Midbrain (tissue), 1 donor: ENCODE data around the gene MRO.
A peak's percentile ranks its signal among the peaks of the same experiment; 100 is the strongest.
"Not testable (repeated sequence)": the region's sequence is repeated elsewhere in the genome, so short reads cannot be mapped to it uniquely, and the experiment has no call there.

ENCODE experiments used
- DNase-seq: peaks from one replicate; lab custom pipeline; 2025; lab: John Stamatoyannopoulos, UW

The MRO gene

DNA sequence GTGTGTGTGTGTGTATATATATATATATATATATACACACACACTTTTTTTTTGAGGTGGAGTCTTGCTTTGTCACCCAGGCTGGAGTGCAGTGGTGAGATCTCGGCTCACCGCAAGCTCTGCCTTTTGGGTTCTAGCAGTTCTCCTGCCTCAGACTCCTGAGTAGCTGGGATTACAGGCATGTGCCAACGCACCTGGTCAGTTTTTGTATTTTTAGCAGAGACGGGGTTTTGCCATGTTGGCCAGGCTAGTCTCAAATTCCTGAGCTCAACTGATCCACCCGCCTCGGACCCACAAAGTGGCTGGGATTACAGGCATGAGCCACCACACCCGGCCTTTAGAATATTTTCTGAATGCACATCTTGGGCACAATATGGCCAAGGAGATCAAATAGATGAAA is 13.7 kb upstream of the MRO start:
- DNase-seq = not testable (repeated sequence)

GRCh38 chr18:50832754-50833153 is 12.9 kb upstream of the MRO start:
- DNase-seq = no peak

- peak; percentile 28 for DNase-seq
These were observed 10.7 kb upstream of the MRO start for GRCh38 chr18:50830544-50830943.

GRCh38 chr18:50829644-50830043 is 9.8 kb upstream of the MRO start:
- DNase-seq = no peak

GRCh38 chr18:50826027-50826426 is 6.2 kb upstream of the MRO start:
- DNase-seq = no peak

DNA sequence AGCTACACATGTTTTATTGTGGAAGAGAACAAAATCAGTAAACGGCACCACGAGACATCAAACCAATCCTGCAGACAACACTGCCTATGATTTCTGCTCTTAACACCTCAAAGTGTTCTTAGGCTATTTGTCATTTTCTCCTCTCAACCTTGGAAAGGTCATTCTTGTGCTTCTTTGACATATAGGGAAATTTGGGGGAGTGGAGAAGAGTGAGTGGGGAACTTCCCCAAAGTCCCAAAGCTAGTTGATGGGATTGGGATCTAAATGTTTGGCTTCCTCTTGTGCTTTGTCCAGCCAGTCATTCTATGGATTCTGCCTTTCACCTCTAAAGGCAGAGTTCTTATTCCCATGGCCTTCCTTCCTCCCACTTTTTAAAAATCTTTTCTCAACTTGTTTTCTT is 5.8 kb upstream of the MRO start:
- no peak for DNase-seq

DNA sequence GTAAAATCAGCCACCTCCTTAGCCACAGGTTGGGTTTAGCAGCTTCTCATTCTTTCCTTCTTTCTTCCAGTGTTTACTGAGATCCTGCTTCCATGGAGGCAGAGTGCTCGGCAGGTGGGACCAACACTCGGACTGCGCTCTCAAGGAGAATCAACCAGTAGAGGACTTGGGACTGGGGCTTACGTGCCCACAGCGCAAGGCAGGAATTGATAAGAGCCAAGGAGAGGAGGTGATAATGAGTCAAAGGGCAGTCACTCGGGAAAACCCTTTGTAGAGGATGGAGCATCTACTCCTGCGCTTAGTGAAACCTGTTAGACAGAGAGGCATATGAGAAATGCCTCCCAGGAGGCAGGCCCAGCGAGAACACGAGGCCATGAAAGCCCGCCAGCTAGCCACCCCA is 2.9 kb upstream of the MRO start:
- no peak for DNase-seq

GRCh38 chr18:50820901-50821520 is 1.2 kb upstream of the MRO start:
- peak; percentile 21 for DNase-seq

GRCh38 chr18:50819027-50819727 is 639 bp downstream of the MRO start:
- peak; percentile 64 for DNase-seq

DNA sequence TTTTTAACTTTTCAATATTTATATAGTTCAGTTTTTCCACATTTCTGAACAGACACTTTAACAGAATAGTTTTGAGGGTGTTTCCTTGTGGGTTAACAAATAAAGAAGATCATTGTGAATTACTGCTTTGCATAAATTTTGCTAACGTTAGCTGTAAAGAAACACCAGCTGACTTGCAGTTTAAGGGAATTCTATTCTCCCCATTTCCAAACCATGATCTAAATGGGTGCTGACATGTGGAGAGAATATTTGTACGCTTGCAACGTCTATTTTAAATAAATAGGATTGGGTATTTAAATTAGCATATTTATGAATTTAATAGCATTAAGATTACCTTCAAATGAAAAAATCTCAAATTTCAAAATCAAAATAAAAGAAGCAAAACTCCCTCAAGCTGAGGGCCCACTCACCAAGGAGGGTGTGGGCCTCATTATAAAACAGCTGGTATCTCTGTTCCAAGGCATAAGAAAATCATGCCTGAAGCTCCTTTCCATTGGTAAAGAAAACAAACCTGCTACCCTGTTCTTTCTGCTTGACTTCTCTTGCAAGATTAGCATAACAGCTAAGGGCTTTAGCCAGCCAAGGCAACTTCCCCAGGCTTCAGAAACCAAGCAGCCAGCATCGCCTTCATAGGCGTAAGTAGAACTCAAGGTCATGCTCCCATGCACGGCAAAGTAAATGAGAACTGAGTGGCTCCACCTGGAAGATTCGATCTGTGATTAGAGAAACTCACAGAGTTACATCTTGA is 3.2 kb downstream of the MRO start:
- peak; percentile 18 for DNase-seq

GRCh38 chr18:50814395-50814794 is 5.4 kb downstream of the MRO start:
- no peak for DNase-seq

DNA sequence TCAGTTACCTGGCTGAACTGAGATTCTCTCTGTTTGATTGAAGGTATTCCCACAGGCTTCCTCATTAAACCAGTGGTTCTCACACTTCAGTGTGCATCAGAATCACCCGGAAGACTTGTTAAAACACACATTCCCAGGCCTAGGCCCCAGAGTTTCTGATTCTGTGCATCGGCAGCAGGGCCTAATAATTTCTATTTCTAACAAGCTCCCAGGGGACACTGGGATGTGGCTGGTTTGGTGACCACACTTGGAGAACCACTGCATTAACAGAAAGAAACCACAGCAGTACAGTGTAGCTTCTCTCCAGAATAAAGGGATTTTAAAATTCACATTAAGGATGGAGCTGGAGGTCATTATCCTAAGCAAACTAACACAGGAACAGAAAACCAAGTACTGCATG is 6.5 kb downstream of the MRO start:
- DNase-seq = no peak

- no peak for DNase-seq
These were observed 7.0 kb downstream of the MRO start for GRCh38 chr18:50812834-50813233.

DNA sequence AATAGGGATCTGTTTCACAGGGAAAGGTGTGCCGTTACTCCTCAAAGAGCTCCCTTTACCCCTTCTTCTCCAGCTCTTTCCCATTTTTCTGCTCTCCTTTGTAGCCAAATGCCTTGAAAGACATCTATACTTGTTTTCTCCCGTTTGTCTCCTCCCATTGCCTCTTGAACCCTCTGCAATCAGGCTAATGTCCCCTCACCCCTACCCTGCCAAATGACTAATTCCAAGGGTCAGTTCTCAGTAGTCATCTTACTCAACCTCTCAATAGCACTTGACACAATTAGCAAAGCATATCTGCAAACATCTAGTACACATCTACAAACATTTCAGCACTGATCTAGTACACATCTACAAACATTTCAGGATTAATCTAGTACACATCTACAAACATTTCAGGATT is 12.6 kb downstream of the MRO start:
- no peak for DNase-seq

DNA sequence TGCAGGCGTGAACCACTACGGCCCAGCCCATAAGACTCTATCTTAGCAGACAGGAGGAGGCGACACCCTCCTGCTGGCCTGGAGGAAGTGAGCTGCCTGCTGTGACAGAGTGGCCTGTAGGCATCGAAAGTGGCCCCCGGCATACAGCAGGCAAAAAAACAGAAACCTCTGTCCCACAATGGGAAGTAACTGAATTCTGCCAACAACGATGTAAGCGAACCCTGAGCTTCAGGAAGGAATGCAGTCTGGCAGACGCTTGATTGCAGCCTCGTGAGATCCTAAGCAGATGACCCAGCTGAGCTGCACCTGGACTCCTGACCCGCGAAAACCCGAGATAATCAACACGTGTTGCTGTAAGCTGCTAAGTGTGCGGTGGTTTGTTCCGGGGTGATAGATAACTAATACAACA is 13.6 kb downstream of the MRO start:
- no peak for DNase-seq

- DNase-seq = no peak
These were observed 14.1 kb downstream of the MRO start for GRCh38 chr18:50805732-50806131.

GRCh38 chr18:50803592-50803991 is 16.2 kb downstream of the MRO start:
- DNase-seq = no peak

- DNase-seq = no peak
These were observed 17.7 kb downstream of the MRO start for GRCh38 chr18:50802141-50802540.

- no peak for DNase-seq
These were observed 22.7 kb downstream of the MRO start for GRCh38 chr18:50797142-50797541.

GRCh38 chr18:50796495-50796894 is 23.3 kb downstream of the MRO start:
- DNase-seq = no peak

DNA sequence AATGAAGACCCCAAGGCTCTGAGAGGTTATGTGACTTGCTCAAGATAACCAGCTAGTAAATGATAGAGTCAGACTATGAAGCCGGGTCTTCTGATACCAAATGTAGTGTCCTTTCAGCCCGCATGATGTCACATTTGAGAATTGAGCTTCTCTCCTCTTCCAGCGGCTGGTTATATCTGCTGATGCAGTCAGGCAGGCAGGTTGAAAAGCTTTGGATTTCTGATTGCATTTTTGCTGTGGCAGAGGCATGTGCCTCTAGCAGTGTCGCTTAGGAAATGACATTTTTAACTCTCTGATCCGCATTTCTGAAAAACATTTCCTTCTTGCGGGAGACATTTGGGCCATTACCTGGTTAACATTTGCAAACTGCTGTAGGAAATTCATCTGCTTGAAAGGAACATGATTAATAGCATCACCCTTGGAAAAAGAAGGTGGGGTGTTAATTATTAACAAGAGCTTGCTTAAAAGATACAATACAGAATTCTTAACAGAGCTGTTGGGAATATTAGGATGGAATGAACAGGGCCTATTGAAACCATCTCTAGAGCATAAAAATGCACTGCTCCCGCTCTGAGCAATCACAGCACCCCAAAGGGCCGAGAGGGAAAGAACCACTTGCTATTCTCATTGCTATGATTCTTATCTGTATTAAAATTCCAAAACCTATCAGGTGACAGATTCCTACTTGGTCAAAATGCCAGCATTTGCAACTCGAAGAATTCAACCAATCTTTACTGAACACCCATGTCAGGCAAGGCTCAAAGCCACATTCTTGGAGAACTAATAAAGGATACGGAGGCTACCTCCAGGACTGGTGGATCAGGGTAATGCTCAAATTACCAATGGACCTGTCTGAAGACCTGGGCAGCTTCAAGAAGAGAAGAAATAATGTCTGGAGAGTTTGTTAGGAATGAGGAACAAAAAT is 25.9 kb downstream of the MRO start:
- DNase-seq = no peak

DNA sequence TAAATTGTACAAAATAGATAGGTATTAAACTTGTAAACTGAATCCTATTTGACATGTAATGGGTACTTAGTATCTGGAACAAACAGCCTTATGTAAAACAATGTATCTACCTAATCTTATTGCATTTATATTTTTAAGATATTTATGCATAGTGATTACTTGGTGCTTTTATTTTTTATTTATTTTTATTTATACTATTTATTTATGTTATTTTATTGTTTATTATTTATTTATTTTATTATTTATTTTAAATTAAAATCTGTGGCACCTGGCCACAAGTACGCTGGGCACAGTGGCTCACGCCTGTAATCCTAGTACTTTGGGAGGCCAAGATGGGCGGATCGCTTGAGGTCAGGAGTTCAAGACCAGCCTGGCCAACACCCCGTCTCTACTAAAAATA is 26.9 kb downstream of the MRO start:
- no peak for DNase-seq
